C1 segment of cervical spinal cord (tissue), 14 donors: ENCODE results near the gene SORCS1.

Experiments
- DNase-seq, 14 donors: peaks; one replicate each; lab custom pipeline; 2025; lab: John Stamatoyannopoulos, UW

SORCS1 gene

GRCh38 chr10:106992055-106992454 lies 172.5 kb downstream of the SORCS1 start:
- no peak for DNase-seq

GRCh38 chr10:106991091-106991490 lies 173.4 kb downstream of the SORCS1 start:
- no peak for DNase-seq

DNA sequence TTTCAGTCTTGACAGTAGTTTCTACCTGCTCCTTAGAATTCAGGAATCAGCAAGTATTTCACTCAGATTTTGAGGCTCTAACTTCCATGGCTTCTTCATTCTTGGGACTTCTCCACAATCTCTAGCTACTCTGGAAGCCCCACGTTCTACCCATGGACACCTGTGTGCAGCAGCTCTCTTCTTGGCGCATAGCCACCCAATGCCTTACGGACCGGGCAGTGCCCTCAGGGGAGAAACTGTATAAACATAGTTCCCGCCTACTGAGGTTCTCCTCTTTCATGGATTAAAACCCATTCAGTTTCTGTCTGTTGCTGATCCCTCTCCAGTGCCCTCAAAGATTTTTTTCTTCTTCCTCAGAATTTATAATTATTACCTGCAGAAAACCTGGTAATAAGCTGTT lies 177.1 kb downstream of the SORCS1 start:
- no peak for DNase-seq

- DNase-seq, result no peak
Observed at GRCh38 chr10:106982268-106982667, 182.2 kb downstream of the SORCS1 start.

- no peak for DNase-seq
Observed at GRCh38 chr10:106981452-106982075, 182.9 kb downstream of the SORCS1 start.

GRCh38 chr10:106980495-106981451 lies 183.7 kb downstream of the SORCS1 start:
- no peak for DNase-seq

GRCh38 chr10:106978756-106979155 lies 185.8 kb downstream of the SORCS1 start:
- no peak for DNase-seq

- DNase-seq, result no peak
Observed at GRCh38 chr10:106973716-106974115, 190.8 kb downstream of the SORCS1 start.

DNA sequence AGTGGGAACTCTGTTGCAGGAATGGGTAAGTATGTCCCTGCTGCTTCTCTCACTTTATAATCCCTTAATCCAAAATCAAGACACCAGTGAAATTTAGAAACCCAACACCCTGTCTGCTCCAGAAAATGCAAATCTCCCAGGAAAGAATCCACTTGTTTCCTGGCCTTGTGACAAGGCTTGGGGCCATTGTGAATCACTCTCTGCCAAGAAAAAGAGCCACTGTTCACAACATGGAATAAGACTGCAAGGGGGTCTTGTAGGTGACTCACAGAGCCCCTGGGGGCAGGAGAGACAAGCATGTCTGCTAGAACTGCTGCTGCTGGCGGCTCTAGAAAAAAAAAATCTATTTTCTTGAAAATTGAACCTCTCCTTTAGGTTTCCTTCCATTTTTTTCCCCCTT lies 191.2 kb downstream of the SORCS1 start:
- no peak for DNase-seq

GRCh38 chr10:106972381-106972780 lies 192.1 kb downstream of the SORCS1 start:
- DNase-seq, result no peak

GRCh38 chr10:106971411-106971831 lies 193.1 kb downstream of the SORCS1 start:
- no peak for DNase-seq

DNA sequence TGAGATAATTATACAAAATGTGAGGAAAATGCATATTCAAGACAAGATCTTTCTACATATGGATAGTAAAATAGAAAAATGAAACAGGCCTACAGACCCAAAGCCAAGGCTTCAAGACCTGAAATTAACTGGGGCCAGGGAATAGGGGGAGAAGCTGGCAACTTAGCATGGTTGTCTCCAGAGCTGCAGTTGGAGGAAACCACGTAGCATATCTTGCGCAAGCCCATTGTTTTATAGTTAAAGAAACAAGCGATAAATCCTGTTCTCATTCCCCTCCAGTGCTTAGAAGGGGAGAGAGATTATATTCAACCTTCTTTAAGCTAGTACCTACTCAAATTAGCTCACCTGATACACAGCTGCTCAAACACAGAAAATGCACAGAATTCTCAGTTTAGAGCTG lies 197.1 kb downstream of the SORCS1 start:
- no peak for DNase-seq

DNA sequence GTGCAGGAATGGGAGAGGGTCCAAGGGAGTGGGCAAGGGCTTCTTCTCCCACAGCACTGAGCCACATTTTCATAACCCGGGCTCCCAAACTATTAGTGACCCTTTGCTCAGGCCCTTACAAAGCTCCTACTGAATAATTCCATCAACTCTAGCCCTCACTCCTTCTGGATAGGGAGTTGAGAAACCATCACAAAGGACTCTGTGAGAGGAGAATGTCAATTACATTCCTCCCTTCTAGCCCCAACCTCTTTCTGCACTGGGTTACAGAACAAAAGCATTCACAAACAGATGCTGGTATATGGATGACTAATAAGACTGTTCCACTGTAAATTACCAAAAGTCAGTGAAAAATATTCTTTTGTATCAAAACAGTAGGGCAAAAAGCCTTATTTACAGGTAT lies 203.7 kb downstream of the SORCS1 start:
- DNase-seq, result no peak

DNA sequence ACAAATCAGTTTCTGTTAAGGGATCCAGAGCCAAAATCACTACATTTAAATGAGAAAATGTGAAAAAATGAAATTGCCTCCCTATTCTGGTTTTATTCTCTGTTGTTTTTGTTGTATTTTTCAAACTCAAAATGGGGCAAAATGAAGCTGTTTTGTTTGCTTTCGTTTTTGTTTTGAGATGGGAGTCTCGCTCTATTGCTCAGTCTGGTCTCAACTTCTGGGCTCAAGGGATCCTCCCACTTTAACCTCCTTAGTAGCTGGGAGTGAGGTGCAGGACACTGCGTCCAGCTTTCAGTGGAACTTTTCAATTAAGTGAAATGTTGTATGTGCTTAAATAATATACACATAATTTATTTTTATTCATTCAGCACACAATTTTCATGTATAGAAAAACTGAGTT lies 205.0 kb downstream of the SORCS1 start:
- no peak for DNase-seq

DNA sequence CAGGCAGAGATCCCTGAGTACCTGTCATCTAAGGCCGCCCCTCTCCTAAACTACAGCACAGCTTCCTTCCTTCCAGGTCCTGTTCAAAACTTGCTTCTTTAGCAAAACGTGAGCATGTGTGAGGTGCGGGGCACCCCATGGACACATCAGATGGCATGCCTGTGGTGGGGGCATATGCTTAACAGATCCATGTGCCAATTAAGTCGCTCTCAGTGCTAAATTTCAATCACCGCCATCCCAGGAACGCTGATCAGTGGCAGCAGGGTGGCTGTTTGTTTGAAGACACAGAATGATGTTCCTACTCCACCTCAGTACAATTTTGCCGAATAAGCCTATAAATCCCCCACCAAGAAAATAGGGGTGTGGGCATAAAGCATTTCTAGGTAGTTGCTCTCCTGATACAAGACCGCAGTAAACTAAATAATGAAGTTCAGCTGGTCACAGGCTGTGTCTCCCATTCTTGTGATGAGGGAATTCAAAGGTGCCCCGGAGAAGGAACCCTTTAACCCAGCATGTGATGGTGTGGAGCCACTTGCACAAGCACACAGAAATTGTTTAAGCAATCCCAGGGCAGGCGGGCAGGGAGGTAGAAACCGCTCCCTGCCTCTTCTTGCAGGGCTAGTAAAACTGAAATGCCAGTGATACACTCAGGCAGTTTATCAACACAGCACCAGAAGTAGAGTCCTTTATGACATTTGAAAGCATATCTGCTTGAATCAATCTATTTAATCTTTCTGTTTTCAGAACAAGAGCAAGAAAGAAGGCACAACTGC lies 205.7 kb downstream of the SORCS1 start:
- peak in 2 of 14 donors; percentile 11 to 43 for DNase-seq

GRCh38 chr10:106957823-106958588 lies 206.5 kb downstream of the SORCS1 start:
- peak in 2 of 14 donors; percentile 9 to 10 for DNase-seq

- DNase-seq, result no peak
Observed at GRCh38 chr10:106956216-106956915, 208.1 kb downstream of the SORCS1 start.

GRCh38 chr10:106955133-106955532 lies 209.4 kb downstream of the SORCS1 start:
- no peak for DNase-seq

DNA sequence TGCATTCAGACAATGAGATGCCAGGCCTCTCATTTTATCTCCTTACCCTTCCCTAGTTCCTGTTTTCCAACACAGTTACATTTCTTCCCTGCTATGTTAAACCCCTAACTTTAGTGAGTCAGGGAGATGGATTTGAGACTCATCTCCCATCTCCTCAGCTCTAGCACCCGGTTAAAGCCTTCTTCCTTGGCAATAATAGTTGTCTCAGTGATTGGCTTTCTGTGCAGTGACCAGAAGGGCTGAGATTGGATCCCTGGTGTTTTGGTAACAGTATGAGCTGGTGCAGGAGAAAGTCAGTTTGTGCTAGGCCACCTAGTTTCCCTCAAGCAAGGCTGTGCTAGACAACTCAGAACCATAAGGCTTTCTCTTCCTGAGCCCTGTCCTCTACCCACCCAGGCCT lies 212.5 kb downstream of the SORCS1 start:
- no peak for DNase-seq

DNA sequence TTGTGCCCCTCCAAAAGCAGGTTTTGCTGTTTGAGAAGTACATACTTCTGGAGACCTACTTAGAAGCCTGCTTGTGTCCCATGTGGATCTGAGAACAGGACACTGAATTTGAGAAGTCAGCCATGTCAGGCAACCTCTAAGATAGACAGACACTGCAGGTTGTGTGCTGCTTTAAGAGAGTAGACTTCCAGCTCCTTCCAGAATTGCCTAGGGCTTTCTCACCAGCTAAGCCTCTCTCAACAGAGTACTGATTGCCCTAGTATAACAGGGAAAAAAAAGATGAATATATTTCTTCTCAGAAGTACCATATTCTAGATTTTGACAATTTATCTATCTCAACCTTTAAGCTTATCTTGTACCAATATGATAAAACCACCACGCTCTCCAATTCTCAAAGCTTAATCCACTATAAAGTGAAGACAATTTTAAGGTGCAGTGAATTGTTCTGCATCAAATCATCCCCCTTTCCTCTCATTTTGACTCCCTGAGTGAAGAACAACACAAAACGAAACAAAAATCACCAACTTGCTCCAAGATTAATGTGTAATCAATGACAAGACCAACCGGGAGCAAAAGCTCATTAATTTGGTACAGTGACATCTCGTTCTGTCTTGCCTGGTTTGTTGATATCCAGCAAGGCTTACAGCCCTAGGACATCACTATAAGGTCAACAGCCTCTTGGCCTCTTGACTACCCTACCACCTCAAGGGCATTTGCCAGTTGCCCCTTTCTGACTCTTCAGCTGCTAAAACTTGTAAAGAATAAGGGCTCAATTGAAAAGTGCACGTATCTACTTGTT lies 214.6 kb downstream of the SORCS1 start:
- DNase-seq, result no peak
